IgD-negative memory B cell (primary cell): ENCODE data around the gene PRKACB. TPM values are rescaled to one million over a fixed set of nuclear protein-coding genes. Genes with fewer than 3 reads are reported as not detected.

Experiments
- H3K27ac Mint-ChIP-seq, 3 donors: one replicate each; pipeline ENCODE4 v1.8.0; 2020 to 2022; ENCODE audit warnings: mild to moderate bottlenecking in 3 of 3, mixed read lengths in 3 of 3, moderate library complexity in 1 of 3
- H3K27me3 Mint-ChIP-seq: one replicate; pipeline ENCODE4 v1.8.0; 2021; ENCODE audit warnings: mixed read lengths
- H3K36me3 Mint-ChIP-seq: one replicate; pipeline ENCODE4 v1.8.0; 2020; ENCODE audit warnings: mild to moderate bottlenecking, mixed read lengths
- H3K4me1 Mint-ChIP-seq, 3 donors: one replicate each; pipeline ENCODE4 v1.8.0; 2020 to 2022; ENCODE audit warnings: mixed read lengths in 3 of 3, mild to moderate bottlenecking in 1 of 3
- H3K4me3 Mint-ChIP-seq, 4 donors: one replicate each; pipeline ENCODE4 v1.8.0; 2020 to 2022; ENCODE audit warnings: mild to moderate bottlenecking in 4 of 4, mixed read lengths in 4 of 4, moderate library complexity in 3 of 4
- H3K9me3 Mint-ChIP-seq, 3 donors: one replicate each; pipeline ENCODE4 v1.8.0; 2020 to 2021; ENCODE audit warnings: mixed read lengths in 3 of 3, mild to moderate bottlenecking in 1 of 3
- polyA plus RNA-seq: library from polyadenylated mRNA; unstranded; fragments of 300-500 nt; fragmentation: Illumina TruSeq; gene quantifications from one replicate; pipeline ENCODE4 v1.2.3, GENCODE V29; 2021

Gene PRKACB
- polyA plus RNA-seq, 1 donor from 2014 or later: 62.5 TPM

GRCh38 chr1:84166797-84167196 is 22.7 kb downstream of the PRKACB start:
- peak overlapping the region in 1 of 3 donors; percentile 2 for H3K27ac Mint-ChIP-seq
- peaks cover 15% of the 10 kb centered on the region for H3K36me3 Mint-ChIP-seq
- H3K27me3 Mint-ChIP-seq: no peaks in the 10 kb centered on the region
- peak overlapping the region in 2 of 4 donors; percentile 10 to 70 for H3K4me3 Mint-ChIP-seq
- H3K4me1 Mint-ChIP-seq: peaks cover 53 to 63% (median 61%) of the 10 kb centered on the region in 3 donors
- H3K9me3 Mint-ChIP-seq: no peaks in the 10 kb centered on the region

GRCh38 chr1:84168783-84169182 is 24.7 kb downstream of the PRKACB start:
- Mint-ChIP-seq H3K4me3 (no peak overlapping the region), H3K4me1 (peaks cover 48 to 62% (median 52%) of the 10 kb centered on the region in 3 donors), H3K9me3 (no peaks in the 10 kb centered on the region), H3K27me3 (no peaks in the 10 kb centered on the region), H3K27ac (peak overlapping the region in 1 of 3 donors; percentile 84), H3K36me3 (peaks cover 5% of the 10 kb centered on the region)

- Mint-ChIP-seq H3K4me1 (peaks cover 41 to 58% (median 51%) of the 10 kb centered on the region in 3 donors), H3K27me3 (no peaks in the 10 kb centered on the region), H3K4me3 (no peak overlapping the region), H3K36me3 (peaks cover 5% of the 10 kb centered on the region), H3K27ac (no peak overlapping the region), H3K9me3 (no peaks in the 10 kb centered on the region)
Measured at GRCh38 chr1:84170171-84170570, 26.1 kb downstream of the PRKACB start.

GRCh38 chr1:84171481-84171880 is 27.4 kb downstream of the PRKACB start:
- H3K9me3 Mint-ChIP-seq: no peaks in the 10 kb centered on the region
- H3K4me1 Mint-ChIP-seq: peaks cover 35 to 50% (median 46%) of the 10 kb centered on the region in 3 donors
- peaks cover 5% of the 10 kb centered on the region for H3K36me3 Mint-ChIP-seq
- no peaks in the 10 kb centered on the region for H3K27me3 Mint-ChIP-seq
- no peak overlapping the region for H3K27ac Mint-ChIP-seq
- H3K4me3 Mint-ChIP-seq: no peak overlapping the region

- H3K27ac Mint-ChIP-seq: no peak overlapping the region
- peaks cover 1% of the 10 kb centered on the region for H3K36me3 Mint-ChIP-seq
- H3K4me3 Mint-ChIP-seq: no peak overlapping the region
- H3K9me3 Mint-ChIP-seq: no peaks in the 10 kb centered on the region
- no peaks in the 10 kb centered on the region for H3K27me3 Mint-ChIP-seq
- H3K4me1 Mint-ChIP-seq: peaks cover 23 to 43% (median 29%) of the 10 kb centered on the region in 3 donors
Measured at GRCh38 chr1:84174051-84174556, 30.0 kb downstream of the PRKACB start.

- H3K27ac Mint-ChIP-seq: no peak overlapping the region
- H3K36me3 Mint-ChIP-seq: peaks cover 2% of the 10 kb centered on the region
- no peaks in the 10 kb centered on the region for H3K9me3 Mint-ChIP-seq
- H3K27me3 Mint-ChIP-seq: no peaks in the 10 kb centered on the region
- peaks cover 4 to 9% (median 7%) of the 10 kb centered on the region in 3 donors for H3K4me1 Mint-ChIP-seq
- no peak overlapping the region for H3K4me3 Mint-ChIP-seq
Measured at GRCh38 chr1:84181350-84182005, 37.4 kb downstream of the PRKACB start.

GRCh38 chr1:84190455-84190854 is 46.4 kb downstream of the PRKACB start:
- H3K27ac Mint-ChIP-seq: no peak overlapping the region
- no peaks in the 10 kb centered on the region for H3K27me3 Mint-ChIP-seq
- H3K36me3 Mint-ChIP-seq: peaks cover 33% of the 10 kb centered on the region
- H3K4me1 Mint-ChIP-seq: no peaks in the 10 kb centered on the region
- peaks cover 5 to 13% (median 6%) of the 10 kb centered on the region in 3 donors for H3K9me3 Mint-ChIP-seq
- no peak overlapping the region for H3K4me3 Mint-ChIP-seq

- Mint-ChIP-seq H3K4me1 (no peaks in the 10 kb centered on the region), H3K27ac (no peak overlapping the region), H3K9me3 (peaks cover 5 to 13% (median 6%) of the 10 kb centered on the region in 3 donors), H3K36me3 (peaks cover 36% of the 10 kb centered on the region), H3K4me3 (no peak overlapping the region), H3K27me3 (no peaks in the 10 kb centered on the region)
Measured at GRCh38 chr1:84192681-84193080, 48.6 kb downstream of the PRKACB start.

- Mint-ChIP-seq H3K27ac (no peak overlapping the region), H3K36me3 (peaks cover 26% of the 10 kb centered on the region), H3K27me3 (no peaks in the 10 kb centered on the region), H3K4me1 (peaks cover 0 to 4% (median 3%) of the 10 kb centered on the region in 3 donors), H3K9me3 (peaks cover 0 to 4% (median 0%) of the 10 kb centered on the region in 3 donors), H3K4me3 (no peak overlapping the region)
Measured at GRCh38 chr1:84198832-84199231, 54.8 kb downstream of the PRKACB start.

GRCh38 chr1:84199257-84199656 is 55.2 kb downstream of the PRKACB start:
- Mint-ChIP-seq H3K4me1 (peaks cover 0 to 4% (median 3%) of the 10 kb centered on the region in 3 donors), H3K4me3 (no peak overlapping the region), H3K27ac (no peak overlapping the region), H3K9me3 (peaks cover 0 to 4% (median 0%) of the 10 kb centered on the region in 3 donors), H3K36me3 (peaks cover 23% of the 10 kb centered on the region), H3K27me3 (no peaks in the 10 kb centered on the region)

GRCh38 chr1:84202126-84202525 is 58.1 kb downstream of the PRKACB start:
- H3K27ac Mint-ChIP-seq: peak overlapping the region in 1 of 3 donors; percentile 47
- H3K27me3 Mint-ChIP-seq: no peaks in the 10 kb centered on the region
- H3K9me3 Mint-ChIP-seq: peaks cover 0 to 4% (median 0%) of the 10 kb centered on the region in 3 donors
- no peak overlapping the region for H3K4me3 Mint-ChIP-seq
- peaks cover 18% of the 10 kb centered on the region for H3K36me3 Mint-ChIP-seq
- peaks cover 0 to 5% (median 4%) of the 10 kb centered on the region in 3 donors for H3K4me1 Mint-ChIP-seq

GRCh38 chr1:84206375-84206774 is 62.3 kb downstream of the PRKACB start:
- Mint-ChIP-seq H3K36me3 (peaks cover 7% of the 10 kb centered on the region), H3K4me1 (peaks cover 0 to 2% (median 1%) of the 10 kb centered on the region in 3 donors), H3K4me3 (no peak overlapping the region), H3K27me3 (no peaks in the 10 kb centered on the region), H3K9me3 (peaks cover 0 to 2% (median 0%) of the 10 kb centered on the region in 3 donors), H3K27ac (no peak overlapping the region)

- peaks cover 0 to 9% (median 0%) of the 10 kb centered on the region in 3 donors for H3K4me1 Mint-ChIP-seq
- peaks cover 6% of the 10 kb centered on the region for H3K36me3 Mint-ChIP-seq
- H3K27me3 Mint-ChIP-seq: no peaks in the 10 kb centered on the region
- peaks cover 0 to 2% (median 0%) of the 10 kb centered on the region in 3 donors for H3K9me3 Mint-ChIP-seq
- H3K27ac Mint-ChIP-seq: no peak overlapping the region
- no peak overlapping the region for H3K4me3 Mint-ChIP-seq
Measured at GRCh38 chr1:84208935-84209334, 64.9 kb downstream of the PRKACB start.

GRCh38 chr1:84214115-84214956 is 70.3 kb downstream of the PRKACB start:
- H3K36me3 Mint-ChIP-seq: peaks cover 23% of the 10 kb centered on the region
- no peaks in the 10 kb centered on the region for H3K27me3 Mint-ChIP-seq
- H3K27ac Mint-ChIP-seq: peak overlapping the region in 1 of 3 donors; percentile 74
- peaks cover 0 to 13% (median 2%) of the 10 kb centered on the region in 3 donors for H3K4me1 Mint-ChIP-seq
- peaks cover 0 to 2% (median 0%) of the 10 kb centered on the region in 3 donors for H3K9me3 Mint-ChIP-seq
- no peak overlapping the region for H3K4me3 Mint-ChIP-seq

- H3K27ac Mint-ChIP-seq: no peak overlapping the region
- H3K27me3 Mint-ChIP-seq: no peaks in the 10 kb centered on the region
- no peak overlapping the region for H3K4me3 Mint-ChIP-seq
- H3K9me3 Mint-ChIP-seq: peaks cover 2 to 20% (median 5%) of the 10 kb centered on the region in 3 donors
- peaks cover 4 to 16% (median 5%) of the 10 kb centered on the region in 3 donors for H3K4me1 Mint-ChIP-seq
- H3K36me3 Mint-ChIP-seq: peaks cover 40% of the 10 kb centered on the region
Measured at GRCh38 chr1:84217239-84217638, 73.2 kb downstream of the PRKACB start.
